ENCODE measurements around the gene CDC20B.

CDC20B gene

GRCh38 chr5:55172937-55173686 is at the start of gene CDC20B:
TSS of gene CDC20B (minus strand) at chr5:55173177. CDS start at chr5:55173000, 177 bp downstream.
- peak; percentile 74 to 82 for DNase-seq

GRCh38 chr5:55222092-55222984 is 49.4 kb upstream of the CDC20B start:
- DNase-seq, result no peak

- no peak for DNase-seq
Observed at GRCh38 chr5:55220433-55221185, 47.6 kb upstream of the CDC20B start.

- no peak for DNase-seq
Observed at GRCh38 chr5:55219770-55220169, 46.8 kb upstream of the CDC20B start.

GRCh38 chr5:55218967-55219366 is 46.0 kb upstream of the CDC20B start:
- no peak for DNase-seq

GRCh38 chr5:55211184-55211874 is 38.4 kb upstream of the CDC20B start:
- no peak for DNase-seq

- DNase-seq, result no peak
Observed at GRCh38 chr5:55205001-55205400, 32.0 kb upstream of the CDC20B start.

GRCh38 chr5:55191165-55191564 is 18.2 kb upstream of the CDC20B start:
- no peak for DNase-seq

- no peak for DNase-seq
Observed at GRCh38 chr5:55188656-55189540, 15.9 kb upstream of the CDC20B start.

- DNase-seq, result no peak
Observed at GRCh38 chr5:55187370-55187769, 14.4 kb upstream of the CDC20B start.

- DNase-seq, result no peak
Observed at GRCh38 chr5:55180016-55180415, 7.0 kb upstream of the CDC20B start.

GRCh38 chr5:55177078-55177477 is 4.1 kb upstream of the CDC20B start:
- DNase-seq, result no peak

- DNase-seq, result no peak
Observed at GRCh38 chr5:55176176-55176818, 3.3 kb upstream of the CDC20B start.

- DNase-seq, result no peak
Observed at GRCh38 chr5:55175781-55176175, 2.8 kb upstream of the CDC20B start.

GRCh38 chr5:55173687-55174230 is 782 bp upstream of the CDC20B start:
- no peak for DNase-seq

GRCh38 chr5:55172051-55172899 is 702 bp downstream of the CDC20B start:
- peak in 1 of 2 experiments; percentile 60 for DNase-seq

GRCh38 chr5:55171471-55171870 is 1.5 kb downstream of the CDC20B start:
- DNase-seq, result no peak

GRCh38 chr5:55162666-55163065 is 10.3 kb downstream of the CDC20B start:
- DNase-seq, result no peak

GRCh38 chr5:55160493-55161209 is 12.3 kb downstream of the CDC20B start:
- DNase-seq, result no peak

All from stimulated activated CD4-positive, alpha-beta T cell treated with anti-CD3 and anti-CD28 coated beads, Interleukin-4, amount 100 ng/mL, for 4 hours (primary cell).